GM12892 (cell line): Measurements from ENCODE around the gene SHISA9.

ENCODE experiments used
- POLR2A ChIP-seq: IDR thresholded peaks from 2 replicates; pipeline ENCODE4 v1.6.1; 2011; ENCODE audit warnings: low read depth, low read length, control low read depth
- POLR2AphosphoS5 ChIP-seq: IDR thresholded peaks from 2 replicates; pipeline ENCODE4 v1.6.1; 2011; ENCODE audit warnings: low read depth, low read length, control low read depth
- TAF1 ChIP-seq: IDR thresholded peaks from 2 replicates; pipeline ENCODE4 v1.6.1; 2011; ENCODE audit warnings: low read depth, mild to moderate bottlenecking, control low read depth, low read length, borderline replicate concordance

- TF ChIP-seq POLR2A (no peak), POLR2AphosphoS5 (no peak), TAF1 (no peak)
These were observed 235.5 kb downstream of the SHISA9 start for GRCh38 chr16:13136901-13137300.
